CD4-positive, CD25-positive, alpha-beta regulatory T cell (primary cell): ENCODE data around the gene ADAMTS19. TPM values are rescaled to one million over a fixed set of nuclear protein-coding genes. Genes with fewer than 3 reads are reported as not detected.

ENCODE experiments used
- ATAC-seq, 2 donors: fragments of 150-1000 bp; cut with Tn5 transposase; one replicate each; pipeline ENCODE4 v1.10.0; 2021; ENCODE audit warnings: low read depth in 2 of 2, moderate number of reproducible peaks in 2 of 2, moderate library complexity in 1 of 2
- DNase-seq, 3 donors: peaks; one replicate each; pipeline versions ENCODE4 v3.0.0 to v3.0.0-alpha.2; 2012 to 2022; ENCODE audit warnings: mixed read lengths in 1 of 3
- H3K27ac ChIP-seq: one replicate; pipeline ENCODE4 v1.7.0; 2013; ENCODE audit warnings: mild to moderate bottlenecking, low read length; ENCODE audit not compliant: insufficient read depth, poor library complexity, severe bottlenecking
- H3K27me3 ChIP-seq: one replicate; pipeline ENCODE4 v1.7.0; 2013; ENCODE audit warnings: low read length; ENCODE audit not compliant: control insufficient read depth, insufficient read depth
- H3K36me3 ChIP-seq: one replicate; pipeline ENCODE4 v1.7.0; 2013; ENCODE audit warnings: mild to moderate bottlenecking, low read length, moderate library complexity; ENCODE audit not compliant: control insufficient read depth, insufficient read depth
- H3K4me1 ChIP-seq: 2 replicates; pipeline ENCODE4 v1.7.0; 2013; ENCODE audit warnings: mild to moderate bottlenecking, low read length; ENCODE audit not compliant: insufficient read depth, control insufficient read depth, poor library complexity, severe bottlenecking
- H3K4me3 ChIP-seq: one replicate; pipeline ENCODE4 v1.7.0; 2013; ENCODE audit warnings: low read depth, mild to moderate bottlenecking, low read length, moderate library complexity
- H3K9me3 ChIP-seq, 2 experiments: 1 replicate in 1 of 2; 2 replicates in 1 of 2; pipeline ENCODE4 v1.7.0; 2013; ENCODE audit warnings: low read length in 2 of 2, mild to moderate bottlenecking in 1 of 2, moderate library complexity in 1 of 2; ENCODE audit not compliant: control insufficient read depth in 2 of 2
- H3K27ac Mint-ChIP-seq, 3 donors: one replicate each; pipeline ENCODE4 v1.8.0; 2020 to 2022; ENCODE audit warnings: mild to moderate bottlenecking in 3 of 3, mixed read lengths in 3 of 3, moderate library complexity in 2 of 3
- H3K27me3 Mint-ChIP-seq: one replicate; pipeline ENCODE4 v1.8.0; 2022; ENCODE audit warnings: mild to moderate bottlenecking, mixed read lengths
- H3K36me3 Mint-ChIP-seq: one replicate; pipeline ENCODE4 v1.8.0; 2020; ENCODE audit warnings: mixed read lengths
- H3K4me1 Mint-ChIP-seq, 4 donors: one replicate each; pipeline ENCODE4 v1.8.0; 2020 to 2022; ENCODE audit warnings: mixed read lengths in 4 of 4, mild to moderate bottlenecking in 1 of 4
- H3K4me3 Mint-ChIP-seq, 4 donors: one replicate each; pipeline ENCODE4 v1.8.0; 2020 to 2022; ENCODE audit warnings: mild to moderate bottlenecking in 4 of 4, mixed read lengths in 4 of 4, moderate library complexity in 3 of 4
- H3K9me3 Mint-ChIP-seq, 7 donors: one replicate each; pipeline ENCODE4 v1.8.0; 2020 to 2022; ENCODE audit warnings: mixed read lengths in 7 of 7, mild to moderate bottlenecking in 3 of 7, moderate library complexity in 2 of 7
- polyA plus RNA-seq, 4 donors: library from polyadenylated mRNA; unstranded; fragments of 300-500 nt; fragmentation: Illumina TruSeq; gene quantifications; one replicate each; pipeline ENCODE4 v1.2.3, GENCODE V29; 2021
- total RNA-seq: library from RNA; stranded (reverse); gene quantifications from one replicate; pipeline ENCODE4 v1.2.3, GENCODE V29; 2022

ADAMTS19 gene
- total and polyA plus RNA-seq, 5 donors from 2014 or later = not detected

DNA sequence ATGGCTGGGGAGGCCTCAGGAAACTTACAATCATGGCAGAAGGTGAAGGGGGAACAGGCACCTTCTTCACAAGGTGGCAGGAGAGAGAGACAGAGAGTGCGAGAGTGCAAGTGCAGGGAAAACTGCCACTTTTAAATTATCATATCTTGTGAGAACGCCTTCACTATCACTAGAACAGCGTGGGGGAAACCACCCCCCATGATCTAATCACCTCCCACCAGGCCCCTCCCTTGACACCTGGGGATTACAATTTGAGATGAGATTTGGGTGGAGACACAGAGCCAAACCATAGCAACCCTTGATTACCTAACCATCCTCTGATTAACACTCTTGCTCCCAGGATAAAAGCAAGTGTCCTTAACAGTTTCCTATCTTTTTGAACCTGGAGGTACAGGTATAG, 21.1 kb downstream of the ADAMTS19 start:
- Histone ChIP-seq H3K27ac (no peak overlapping the region), H3K4me1 (no peaks in the 10 kb centered on the region), H3K27me3 (no peaks in the 10 kb centered on the region), H3K9me3 (no peaks in the 10 kb centered on the region), H3K36me3 (no peaks in the 10 kb centered on the region), H3K4me3 (no peak overlapping the region)
- Mint-ChIP-seq H3K27ac (no peak overlapping the region), H3K4me1 (no peaks in the 10 kb centered on the region), H3K36me3 (no peaks in the 10 kb centered on the region), H3K27me3 (no peaks in the 10 kb centered on the region), H3K4me3 (no peak overlapping the region), H3K9me3 (peaks cover 0 to 2% (median 0%) of the 10 kb centered on the region in 7 donors)
- DNase-seq (no peak), ATAC-seq (no peak)

DNA sequence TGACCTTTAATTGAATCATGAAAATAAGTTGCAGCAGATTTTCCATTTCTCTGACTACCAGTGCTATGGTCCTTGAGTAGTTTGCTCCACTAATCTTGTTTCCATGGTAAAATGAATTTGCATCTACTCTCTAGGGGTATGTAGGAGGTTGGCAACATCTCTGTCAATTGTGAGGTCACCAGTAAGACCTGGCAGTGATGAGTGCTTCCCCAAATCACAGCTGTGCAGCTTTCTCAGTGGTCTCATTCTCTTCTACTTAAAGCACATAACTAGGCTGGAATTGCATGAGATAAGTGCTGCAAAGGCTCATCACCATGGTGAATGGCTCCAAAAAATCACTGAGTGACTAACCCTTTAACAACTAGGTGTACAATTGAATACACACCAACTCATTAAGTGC, 36.3 kb downstream of the ADAMTS19 start:
- no peaks in the 10 kb centered on the region for H3K9me3 ChIP-seq
- no peak overlapping the region for H3K4me3 Mint-ChIP-seq
- no peaks in the 10 kb centered on the region for H3K36me3 Mint-ChIP-seq
- no peak overlapping the region for H3K4me3 ChIP-seq
- no peak overlapping the region for H3K27ac Mint-ChIP-seq
- H3K27me3 Mint-ChIP-seq = no peaks in the 10 kb centered on the region
- H3K4me1 Mint-ChIP-seq = no peaks in the 10 kb centered on the region
- no peaks in the 10 kb centered on the region for H3K4me1 ChIP-seq
- H3K36me3 ChIP-seq = no peaks in the 10 kb centered on the region
- H3K27me3 ChIP-seq = no peaks in the 10 kb centered on the region
- no peak overlapping the region for H3K27ac ChIP-seq
- H3K9me3 Mint-ChIP-seq = peaks cover 0 to 8% (median 4%) of the 10 kb centered on the region in 7 donors
- DNase-seq (no peak), ATAC-seq (no peak)

DNA sequence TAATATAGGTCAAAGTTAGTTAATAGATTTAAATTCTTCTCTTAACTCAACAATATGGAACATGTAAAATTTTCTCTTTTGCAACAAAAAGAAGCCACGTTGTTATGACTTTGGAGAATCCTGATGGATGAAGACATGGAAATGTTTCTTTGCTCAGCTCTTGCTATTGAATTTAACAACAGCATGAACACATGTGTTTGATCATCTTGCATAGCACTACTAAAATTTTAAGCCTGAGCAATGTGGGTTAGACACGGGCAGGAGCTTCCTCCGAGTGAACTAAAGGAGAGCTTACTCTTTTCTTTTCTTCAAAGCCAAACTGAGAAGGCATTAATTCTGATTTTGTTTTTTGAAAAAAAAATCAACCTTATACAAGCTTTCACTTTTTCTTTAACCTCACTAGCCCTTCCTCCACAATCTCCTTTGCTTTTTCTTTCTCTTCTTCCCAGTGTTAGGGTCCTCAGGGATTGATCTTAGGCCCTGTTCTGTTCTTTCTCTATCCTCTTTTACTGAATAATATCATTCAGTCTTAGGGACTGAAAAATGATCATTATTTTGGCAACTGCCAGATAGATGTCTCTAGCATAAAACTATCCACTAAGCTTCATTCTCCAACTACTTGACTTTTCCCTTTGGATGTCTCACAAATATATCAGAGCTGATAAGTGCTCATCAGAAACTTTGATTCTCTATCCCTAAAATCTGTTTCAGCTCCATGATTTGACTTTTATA, 36.9 kb downstream of the ADAMTS19 start:
- H3K4me1 Mint-ChIP-seq = no peaks in the 10 kb centered on the region
- no peaks in the 10 kb centered on the region for H3K27me3 Mint-ChIP-seq
- no peaks in the 10 kb centered on the region for H3K4me1 ChIP-seq
- H3K9me3 ChIP-seq = no peaks in the 10 kb centered on the region
- no peak overlapping the region for H3K27ac ChIP-seq
- H3K4me3 Mint-ChIP-seq = no peak overlapping the region
- ATAC-seq (no peak), DNase-seq (no peak)
- no peak overlapping the region for H3K27ac Mint-ChIP-seq
- H3K27me3 ChIP-seq = no peaks in the 10 kb centered on the region
- H3K36me3 ChIP-seq = no peaks in the 10 kb centered on the region
- no peaks in the 10 kb centered on the region for H3K36me3 Mint-ChIP-seq
- peaks cover 1 to 8% (median 4%) of the 10 kb centered on the region in 7 donors for H3K9me3 Mint-ChIP-seq
- no peak overlapping the region for H3K4me3 ChIP-seq

DNA sequence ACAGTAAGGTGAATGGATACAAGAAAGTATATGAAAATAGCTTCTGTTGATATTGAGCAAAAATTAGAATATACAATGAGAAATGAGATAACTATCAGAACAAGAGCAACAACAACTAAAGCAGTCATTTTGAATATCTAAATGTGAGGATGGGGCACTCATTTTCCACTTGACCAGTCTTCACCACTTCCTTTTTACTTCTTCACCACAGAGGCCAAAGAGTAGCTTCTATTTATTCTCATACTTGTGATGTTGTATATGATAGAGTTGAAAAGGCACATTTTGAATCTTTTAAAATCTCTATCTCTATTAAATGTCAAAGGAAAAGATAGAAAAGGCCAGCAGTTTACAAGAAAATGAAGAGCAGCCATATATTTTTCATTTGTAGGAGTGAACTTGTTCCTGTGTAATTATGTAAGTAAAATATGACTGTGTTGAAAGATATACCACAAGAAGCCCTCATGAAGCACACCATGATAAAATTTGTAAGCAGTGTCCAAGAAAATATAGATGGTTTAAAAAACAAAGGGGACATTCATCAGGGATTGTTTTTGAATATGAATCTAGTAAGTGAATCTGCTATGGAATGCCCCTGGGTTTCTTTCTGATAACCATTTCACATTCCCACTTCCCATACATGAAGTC, 39.2 kb downstream of the ADAMTS19 start:
- ATAC-seq (no peak), DNase-seq (no peak)
- Histone ChIP-seq H3K36me3 (no peaks in the 10 kb centered on the region), H3K27me3 (no peaks in the 10 kb centered on the region), H3K4me3 (no peak overlapping the region), H3K4me1 (no peaks in the 10 kb centered on the region), H3K27ac (no peak overlapping the region), H3K9me3 (no peaks in the 10 kb centered on the region)
- Mint-ChIP-seq H3K27ac (no peak overlapping the region), H3K27me3 (no peaks in the 10 kb centered on the region), H3K4me1 (no peaks in the 10 kb centered on the region), H3K36me3 (no peaks in the 10 kb centered on the region), H3K4me3 (no peak overlapping the region), H3K9me3 (peaks cover 1 to 8% (median 3%) of the 10 kb centered on the region in 7 donors)

DNA sequence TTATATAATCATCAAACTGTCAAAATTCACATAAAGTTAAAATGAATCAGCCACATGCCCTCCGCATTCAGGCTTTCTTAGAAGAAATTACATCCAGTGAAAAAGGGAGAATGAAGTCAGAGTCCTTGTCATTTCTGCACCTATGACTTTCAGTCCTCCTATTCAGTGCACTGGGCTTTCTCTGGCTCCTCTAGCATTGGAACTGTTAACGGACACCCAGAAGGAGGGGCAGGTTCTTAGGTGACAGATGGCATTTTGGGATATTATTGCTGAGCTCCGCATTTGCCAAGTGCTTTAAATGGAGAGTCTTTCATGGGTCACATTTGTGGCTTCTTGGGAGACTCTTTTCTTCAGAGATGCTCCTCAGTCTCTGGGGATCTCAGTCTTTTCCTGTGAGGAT, 40.0 kb downstream of the ADAMTS19 start:
- Histone ChIP-seq H3K27me3 (no peaks in the 10 kb centered on the region), H3K36me3 (no peaks in the 10 kb centered on the region), H3K9me3 (no peaks in the 10 kb centered on the region), H3K4me3 (no peak overlapping the region), H3K4me1 (no peaks in the 10 kb centered on the region), H3K27ac (no peak overlapping the region)
- DNase-seq (no peak), ATAC-seq (no peak)
- no peaks in the 10 kb centered on the region for H3K27me3 Mint-ChIP-seq
- H3K27ac Mint-ChIP-seq = no peak overlapping the region
- no peaks in the 10 kb centered on the region for H3K36me3 Mint-ChIP-seq
- no peak overlapping the region for H3K4me3 Mint-ChIP-seq
- H3K9me3 Mint-ChIP-seq = peaks cover 0 to 4% (median 2%) of the 10 kb centered on the region in 7 donors
- H3K4me1 Mint-ChIP-seq = no peaks in the 10 kb centered on the region

DNA sequence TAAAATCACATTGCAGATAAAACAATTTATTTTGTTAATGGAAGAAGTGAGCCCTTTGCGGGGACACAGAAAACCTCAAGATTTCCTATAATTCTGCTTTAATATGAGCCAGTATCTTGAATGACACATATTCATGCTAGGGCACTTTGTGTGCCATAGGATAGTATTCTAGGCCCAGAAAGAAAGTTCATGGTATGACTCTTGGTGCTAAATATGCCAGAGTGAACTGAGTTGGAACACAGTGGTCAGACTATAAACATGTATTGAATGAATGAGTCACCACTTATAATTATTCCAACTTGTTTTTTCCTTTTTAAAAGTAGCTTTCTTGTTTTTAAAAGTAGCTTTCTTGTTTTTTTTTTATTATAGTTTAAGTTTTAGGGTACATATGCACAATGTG, 46.0 kb downstream of the ADAMTS19 start:
- no peak for DNase-seq
- H3K9me3 ChIP-seq = no peaks in the 10 kb centered on the region
- H3K27ac ChIP-seq = no peak overlapping the region
- ATAC-seq = no peak
- H3K4me1 ChIP-seq = no peaks in the 10 kb centered on the region
- Mint-ChIP-seq H3K27ac (no peak overlapping the region), H3K9me3 (peaks cover 0 to 2% (median 0%) of the 10 kb centered on the region in 7 donors), H3K27me3 (no peaks in the 10 kb centered on the region), H3K4me1 (no peaks in the 10 kb centered on the region), H3K4me3 (no peak overlapping the region), H3K36me3 (no peaks in the 10 kb centered on the region)
- no peaks in the 10 kb centered on the region for H3K36me3 ChIP-seq
- no peaks in the 10 kb centered on the region for H3K27me3 ChIP-seq
- H3K4me3 ChIP-seq = no peak overlapping the region

DNA sequence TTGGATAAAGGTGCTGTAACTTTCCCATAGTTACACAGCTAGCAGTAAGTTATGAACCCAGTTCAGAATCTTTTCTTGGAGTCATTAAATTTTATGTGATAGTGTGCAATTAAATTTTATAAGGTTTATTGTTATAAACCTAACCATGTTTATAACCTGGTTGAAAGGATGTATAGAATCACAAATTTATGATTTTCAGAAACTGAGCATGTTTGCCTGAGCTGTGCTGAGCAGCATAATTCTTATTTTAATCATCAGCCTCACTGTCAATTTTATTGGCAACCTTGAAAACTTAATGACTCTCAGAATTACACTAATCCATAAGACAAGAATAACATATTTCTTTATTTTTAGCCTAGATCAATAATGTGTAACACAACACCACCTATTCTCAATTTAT, 46.9 kb downstream of the ADAMTS19 start:
- Histone ChIP-seq H3K4me3 (no peak overlapping the region), H3K4me1 (no peaks in the 10 kb centered on the region), H3K9me3 (no peaks in the 10 kb centered on the region), H3K36me3 (no peaks in the 10 kb centered on the region), H3K27ac (no peak overlapping the region), H3K27me3 (no peaks in the 10 kb centered on the region)
- no peaks in the 10 kb centered on the region for H3K4me1 Mint-ChIP-seq
- H3K4me3 Mint-ChIP-seq = no peak overlapping the region
- peaks cover 0 to 4% (median under 1%) of the 10 kb centered on the region in 7 donors for H3K9me3 Mint-ChIP-seq
- ATAC-seq (no peak), DNase-seq (no peak)
- H3K27ac Mint-ChIP-seq = no peak overlapping the region
- H3K27me3 Mint-ChIP-seq = no peaks in the 10 kb centered on the region
- no peaks in the 10 kb centered on the region for H3K36me3 Mint-ChIP-seq

DNA sequence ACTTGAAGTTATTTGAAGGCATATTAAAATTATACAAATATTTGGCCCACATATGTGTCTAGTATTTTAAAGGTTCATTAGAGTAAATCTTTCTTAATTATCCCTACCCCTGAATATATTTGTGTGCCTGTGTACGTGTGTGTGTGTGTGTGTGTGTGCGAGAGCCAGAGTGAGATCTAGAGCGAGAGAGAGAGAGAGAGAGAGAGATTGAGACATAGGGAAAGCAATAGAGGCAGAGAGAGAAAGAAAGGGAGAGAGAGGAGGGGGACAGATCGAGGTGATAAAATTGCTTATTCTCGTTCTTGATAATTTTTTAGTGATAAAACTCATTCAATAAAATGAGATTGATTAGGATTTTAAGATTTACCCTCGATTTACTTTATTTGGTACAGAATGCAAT, 47.4 kb downstream of the ADAMTS19 start:
- no peaks in the 10 kb centered on the region for H3K27me3 ChIP-seq
- Mint-ChIP-seq H3K4me3 (no peak overlapping the region), H3K36me3 (no peaks in the 10 kb centered on the region), H3K27me3 (no peaks in the 10 kb centered on the region), H3K9me3 (peaks cover 0 to 4% (median 0%) of the 10 kb centered on the region in 7 donors), H3K4me1 (no peaks in the 10 kb centered on the region), H3K27ac (no peak overlapping the region)
- DNase-seq (no peak), ATAC-seq (no peak)
- no peaks in the 10 kb centered on the region for H3K4me1 ChIP-seq
- no peak overlapping the region for H3K4me3 ChIP-seq
- no peaks in the 10 kb centered on the region for H3K9me3 ChIP-seq
- H3K27ac ChIP-seq = no peak overlapping the region
- H3K36me3 ChIP-seq = no peaks in the 10 kb centered on the region
